ENCODE measurements around the gene RBM4.

Gene RBM4

GRCh38 chr11:66676282-66676919 is 37.9 kb downstream of the RBM4 start:
- in situ Hi-C loops (cut with HindIII; ENCODE audit: low pct_ligation_motif_present, low sequenced_read_pairs) = no loop called here
- peak overlapping the region; percentile 17 for H3K4me3 ChIP-seq (ENCODE audit: low read depth, low read length)
- no peak overlapping the region for H3K27ac ChIP-seq
- TF ChIP-seq CTCF (IDR thresholded peaks at IDR 0.05; ENCODE audit: low read depth, low read length, missing control alignments) = no peak
- H3K36me3 ChIP-seq (replicated peaks) = peaks cover 6% of the 10 kb centered on the region
- no peak for DNase-seq
- no peaks in the 10 kb centered on the region for H3K27me3 ChIP-seq (replicated peaks)

- H3K4me3 ChIP-seq (ENCODE audit: low read depth, low read length) = peak overlapping the region; percentile 80
- no peak for DNase-seq
- in situ Hi-C loops (cut with HindIII; ENCODE audit: low pct_ligation_motif_present, low sequenced_read_pairs) = no loop called here
- TF ChIP-seq CTCF (IDR thresholded peaks at IDR 0.05; ENCODE audit: low read depth, low read length, missing control alignments) = no peak
- no peaks in the 10 kb centered on the region for H3K27me3 ChIP-seq (replicated peaks)
- peak overlapping the region; percentile 91 for H3K27ac ChIP-seq
- peaks cover 6% of the 10 kb centered on the region for H3K36me3 ChIP-seq (replicated peaks)
Observed at GRCh38 chr11:66676931-66677598, 38.6 kb downstream of the RBM4 start.

- in situ Hi-C loops (cut with HindIII; ENCODE audit: low pct_ligation_motif_present, low sequenced_read_pairs) = no loop called here
- peaks cover 6% of the 10 kb centered on the region for H3K36me3 ChIP-seq (replicated peaks)
- H3K27me3 ChIP-seq (replicated peaks) = no peaks in the 10 kb centered on the region
- H3K27ac ChIP-seq = peak within 1 kb of the TSS; percentile 91
- peak; percentile 96 for DNase-seq
- no peak for TF ChIP-seq CTCF (IDR thresholded peaks at IDR 0.05; ENCODE audit: low read depth, low read length, missing control alignments)
- H3K4me3 ChIP-seq (ENCODE audit: low read depth, low read length) = peak within 1 kb of the TSS; percentile 80
Observed at GRCh38 chr11:66677599-66678375, 39.3 kb downstream of the RBM4 start, which contains the start of gene RBM4B. Gene RBM4B (minus strand): TSS chr11:66677887. CDS start chr11:66677079, 808 bp downstream.

- in situ Hi-C loops (cut with HindIII; ENCODE audit: low pct_ligation_motif_present, low sequenced_read_pairs) = no loop called here
- DNase-seq = no peak
- Histone ChIP-seq H3K36me3 (replicated peaks) (peaks cover 3% of the 10 kb centered on the region), H3K27ac (no peak overlapping the region), H3K4me3 (ENCODE audit: low read depth, low read length) (no peak overlapping the region), H3K27me3 (replicated peaks) (no peaks in the 10 kb centered on the region)
- TF ChIP-seq CTCF (IDR thresholded peaks at IDR 0.05; ENCODE audit: low read depth, low read length, missing control alignments) = no peak
Observed at GRCh38 chr11:66680966-66681645, 42.6 kb downstream of the RBM4 start.

- no peaks in the 10 kb centered on the region for H3K27me3 ChIP-seq (replicated peaks)
- in situ Hi-C loops (cut with HindIII; ENCODE audit: low pct_ligation_motif_present, low sequenced_read_pairs) = no loop called here
- no peak overlapping the region for H3K4me3 ChIP-seq (ENCODE audit: low read depth, low read length)
- no peaks in the 10 kb centered on the region for H3K36me3 ChIP-seq (replicated peaks)
- H3K27ac ChIP-seq = no peak overlapping the region
- no peak for DNase-seq
- TF ChIP-seq CTCF (IDR thresholded peaks at IDR 0.05; ENCODE audit: low read depth, low read length, missing control alignments) = no peak
Observed at GRCh38 chr11:66683877-66684276, 45.4 kb downstream of the RBM4 start.
